ENCODE data around the gene ALDOA. TPM values are rescaled to one million over a fixed set of nuclear protein-coding genes. Genes with fewer than 3 reads are reported as not detected.
"Not testable (repeated sequence)": the region's sequence is repeated elsewhere in the genome, so short reads cannot be mapped to it uniquely, and the experiment has no call there.

Gene ALDOA
- total RNA-seq = 1,000 to 10,000 TPM; 2,548 to 2,783 TPM
- long read RNA-seq, transcript ALDOA-202 (9 exons, 1,603 nt) = minor isoform, 19 of 6,919 reads
- long read RNA-seq, transcript ALDOA-219 (8 exons, 1,499 nt) = minor isoform, 15 of 6,919 reads
- long read RNA-seq, transcript ALDOA-206 (9 exons, 1,550 nt) = minor isoform, 312 of 6,919 reads
- long read RNA-seq, transcript ALDOA-209 (9 exons, 1,579 nt) = major isoform, 6,540 of 6,919 reads
- long read RNA-seq, partial matches to known transcripts = 14 of 6,919 reads
- long read RNA-seq, other reads (novel, unspliced or antisense) = 10 of 6,919 reads

DNA sequence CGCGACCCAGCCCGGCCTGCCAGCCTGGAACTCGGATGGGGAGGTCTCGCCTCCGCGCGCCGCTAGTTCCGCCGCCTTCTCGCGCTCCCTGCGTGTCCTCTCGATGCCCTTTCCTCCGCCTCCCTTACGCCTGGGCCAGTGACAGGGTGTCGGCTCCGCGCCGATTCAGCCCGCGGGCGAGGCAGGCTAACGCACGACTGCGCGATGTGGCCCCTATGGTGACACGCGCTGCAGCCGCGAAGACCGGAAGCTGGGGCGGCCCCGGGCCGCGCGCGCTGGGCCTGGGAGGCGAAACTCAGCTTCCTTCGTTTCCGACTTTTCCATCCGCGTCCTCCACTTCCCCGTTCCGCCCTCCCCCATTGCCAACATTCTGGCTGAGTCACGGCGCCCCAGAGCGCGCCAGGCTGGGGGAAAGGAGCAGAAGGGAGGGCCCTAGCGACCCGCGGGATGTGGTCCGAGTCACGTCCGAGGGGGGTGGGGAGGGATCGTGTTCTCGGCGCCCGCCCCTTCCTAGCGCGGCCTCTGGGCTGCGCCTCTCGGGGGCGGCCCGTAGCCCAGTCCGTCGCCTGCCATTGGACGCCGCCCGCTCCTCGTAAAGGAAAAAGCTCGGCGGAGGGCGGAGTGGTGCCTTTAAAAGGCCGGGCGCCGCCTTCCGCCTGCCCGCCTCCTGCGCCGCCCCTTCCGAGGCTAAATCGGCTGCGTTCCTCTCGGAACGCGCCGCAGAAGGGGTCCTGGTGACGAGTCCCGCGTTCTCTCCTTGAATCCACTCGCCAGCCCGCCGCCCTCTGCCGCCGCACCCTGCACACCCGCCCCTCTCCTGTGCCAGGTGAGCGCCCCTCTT lies at the start of gene ALDOA:
Gene ALDOA, plus strand, starts transcription at position 659 of the 841 bp plus-strand sequence. CDS start 1,138 bp downstream, outside the sequence.
- DNase-seq = peak; percentile 99
- intact Hi-C loops (cut with DNase I) = no loop called here
- ATAC-seq = peak; percentile 89 to 93

DNA sequence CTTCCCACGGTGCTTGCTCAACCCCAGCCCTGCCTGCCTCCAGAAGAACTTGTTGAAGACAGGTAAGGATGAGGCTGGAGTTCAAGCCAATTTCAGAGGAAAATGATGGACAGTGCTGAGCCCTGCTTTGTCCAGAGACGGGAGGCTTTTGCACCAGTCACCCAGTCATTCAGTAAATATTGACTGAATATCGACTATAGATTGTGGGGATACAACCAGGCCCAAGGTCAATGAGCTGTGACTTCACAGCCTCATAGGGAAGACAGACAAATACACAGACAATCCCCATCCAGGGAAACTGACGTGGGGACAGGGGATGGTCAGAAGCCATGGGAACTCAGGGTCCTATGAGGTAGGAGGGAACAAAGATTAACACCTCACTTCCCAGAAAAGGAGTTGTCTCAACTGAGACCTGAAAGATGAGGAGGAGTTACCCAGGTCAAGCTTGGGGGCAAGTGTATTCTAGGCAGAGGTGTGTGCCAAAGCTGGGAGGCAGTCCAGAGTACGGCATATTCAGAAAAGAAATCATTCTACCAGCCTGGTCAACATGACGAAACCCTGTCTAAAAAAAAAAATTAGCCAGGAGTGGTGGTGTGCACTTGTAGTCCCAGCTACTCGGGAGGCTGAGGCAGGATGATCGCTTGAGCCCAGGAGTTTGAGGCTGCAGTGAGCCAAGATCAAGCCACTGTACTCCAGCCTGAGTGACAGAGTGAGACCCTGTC lies 48.8 kb upstream of the ALDOA start:
- no peak for ATAC-seq
- intact Hi-C loops (cut with DNase I) = loop anchor here in 1 of 2 donors (10.0 kb wide), 1 partner anchor 152 kb away; the partner anchor contains the start of gene CDIPT

DNA sequence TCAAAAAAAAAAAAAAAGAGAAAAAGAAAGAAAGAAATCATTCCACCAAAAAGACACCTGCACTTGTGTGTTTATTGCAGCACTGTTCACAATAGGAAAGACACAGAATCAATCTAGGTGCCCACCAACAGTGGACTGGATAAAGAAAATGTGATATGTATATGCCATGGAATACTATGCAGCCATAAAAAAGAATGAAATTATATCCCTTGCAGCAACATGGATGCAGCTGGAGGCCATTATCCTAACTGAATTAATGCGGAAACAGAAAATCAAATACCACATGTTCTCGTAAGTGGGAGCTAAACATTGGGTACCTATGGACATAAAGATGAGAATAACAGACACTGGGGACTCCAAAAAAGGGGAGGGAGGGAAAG lies 48.3 kb upstream of the ALDOA start:
- intact Hi-C loops (cut with DNase I) = loop anchor here in 1 of 2 donors (10.0 kb wide), 1 partner anchor 152 kb away; the partner anchor contains the start of gene CDIPT
- no peak for ATAC-seq
- DNase-seq = no peak

More for the DNA sequence above, 48.8 kb upstream of the ALDOA start:
- peak; percentile 1 for DNase-seq

DNA sequence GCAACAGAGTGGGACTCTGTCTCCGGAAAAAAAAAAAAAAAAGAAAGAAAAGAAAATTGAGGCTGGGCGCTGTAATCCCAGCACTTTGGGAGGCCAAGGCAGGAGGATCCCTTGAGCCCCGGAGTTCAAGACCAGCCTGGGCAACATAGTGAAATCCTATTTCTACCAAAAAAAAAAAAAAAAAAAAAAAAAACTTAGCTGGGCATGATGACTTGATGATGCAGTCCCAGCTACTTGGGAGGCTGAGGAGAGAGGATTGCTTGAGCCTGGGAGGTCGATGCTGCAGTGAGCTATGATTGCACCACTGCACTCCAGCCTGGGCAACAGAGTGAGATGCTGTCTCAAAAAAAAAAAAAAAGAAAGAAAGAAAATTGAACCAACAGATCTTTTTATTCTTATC lies 47.6 kb upstream of the ALDOA start:
- intact Hi-C loops (cut with DNase I) = loop anchor here in 1 of 2 donors (10.0 kb wide), 1 partner anchor 153 kb away; the partner anchor contains the start of gene CDIPT
- not testable (repeated sequence) for ATAC-seq

DNA sequence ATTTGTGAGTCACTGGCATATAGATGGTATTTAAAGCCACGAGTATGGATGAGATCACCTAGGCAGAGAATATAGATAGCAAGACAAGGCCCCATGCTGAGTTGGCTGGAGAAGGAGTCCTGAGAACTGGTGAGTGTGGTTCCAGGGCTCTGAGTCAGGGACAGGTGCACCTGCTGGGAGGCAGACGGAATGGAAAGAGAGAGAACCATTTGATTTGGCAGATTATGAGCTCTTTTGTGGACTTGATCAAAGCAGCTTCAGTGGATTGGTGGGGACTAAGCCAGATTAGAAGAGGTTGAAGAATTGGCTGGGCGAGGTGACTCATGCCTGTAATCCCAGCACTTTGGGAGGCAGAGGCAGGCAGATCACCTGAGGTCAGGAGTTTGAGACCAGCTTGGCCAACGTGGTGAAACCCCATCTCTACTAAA lies 46.8 kb upstream of the ALDOA start:
- DNase-seq = peak; percentile 1
- intact Hi-C loops (cut with DNase I) = loop anchor here in 1 of 2 donors (10.0 kb wide), 1 partner anchor 154 kb away; the partner anchor contains the start of gene CDIPT
- no peak for ATAC-seq

More for the DNA sequence above, 47.6 kb upstream of the ALDOA start:
- peak; percentile 1 for DNase-seq

DNA sequence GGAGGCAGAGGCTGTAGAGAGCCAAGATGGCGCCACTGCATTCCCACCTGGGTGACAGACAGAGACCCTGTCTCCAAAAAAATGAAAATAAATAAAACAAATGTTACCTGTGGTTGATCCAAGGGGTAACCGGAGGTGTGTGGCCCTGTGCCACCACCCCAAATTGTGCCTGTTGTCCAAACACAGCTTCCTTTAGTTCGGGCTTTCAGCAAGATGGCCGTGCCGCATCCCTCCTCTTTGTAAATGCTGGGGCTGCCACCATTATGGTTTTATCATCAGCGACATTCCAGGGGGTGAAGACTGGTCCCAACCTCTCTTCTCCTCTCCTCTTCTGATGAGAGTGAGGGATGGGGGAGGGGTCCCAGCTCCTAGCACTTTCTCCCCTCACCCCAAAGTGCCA lies 42.7 kb upstream of the ALDOA start, which contains the start of gene C16orf92:
Gene C16orf92, plus strand, starts transcription at position 312 of the 400 bp plus-strand sequence. CDS start 143 bp downstream, outside the sequence.
- no peak for DNase-seq
- intact Hi-C loops (cut with DNase I) = loop anchor here (5.0 to 10.0 kb wide), 2 partner anchors 318 to 321 kb away; no protein-coding TSS in a partner anchor
- no peak for ATAC-seq

DNA sequence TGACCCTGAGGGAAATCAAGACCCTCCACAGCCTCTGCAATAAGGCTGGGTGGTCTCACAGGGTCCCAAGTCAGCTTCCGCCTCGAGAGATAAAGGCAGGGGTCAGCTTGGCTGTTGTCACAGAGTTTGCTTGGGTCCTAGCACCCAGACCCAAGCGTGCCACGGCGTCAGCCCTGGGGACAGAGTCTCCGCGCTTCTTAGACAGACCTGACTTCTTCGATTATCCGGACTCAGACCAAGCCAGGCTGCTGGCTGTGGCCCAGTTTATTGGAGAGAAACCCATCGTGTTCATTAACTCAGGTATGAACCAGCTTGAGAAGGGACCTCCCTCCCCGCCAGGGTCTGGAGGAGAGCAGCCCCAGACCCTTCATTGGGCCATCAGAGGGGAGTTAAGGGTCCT lies 42.0 kb upstream of the ALDOA start:
- intact Hi-C loops (cut with DNase I) = loop anchor here (5.0 to 10.0 kb wide), 2 partner anchors 319 to 321 kb away; no protein-coding TSS in a partner anchor
- DNase-seq = no peak
- no peak for ATAC-seq

DNA sequence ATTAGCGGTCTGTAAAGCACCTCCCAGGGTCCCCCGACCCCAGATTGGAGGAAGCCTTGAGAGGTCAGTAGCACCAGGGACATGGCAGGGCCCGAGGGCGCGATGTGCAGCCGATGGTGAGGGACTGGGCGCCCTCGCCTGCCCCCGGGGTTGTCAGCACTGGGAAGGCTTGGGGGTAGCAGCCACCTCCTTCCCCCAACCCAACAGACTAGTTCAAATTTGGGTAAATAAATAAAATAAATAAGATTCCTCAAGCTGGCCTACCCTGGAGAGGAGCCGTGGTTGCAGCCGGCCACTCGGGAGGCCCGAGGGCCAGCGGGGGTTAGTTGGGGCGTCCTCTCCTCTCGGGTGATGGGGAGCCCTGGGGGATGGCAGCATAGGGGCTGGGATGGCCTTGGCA lies 41.1 kb upstream of the ALDOA start:
- DNase-seq = no peak
- intact Hi-C loops (cut with DNase I) = loop anchor here (5.0 to 10.0 kb wide), 2 partner anchors 320 to 322 kb away; no protein-coding TSS in a partner anchor
- no peak for ATAC-seq

DNA sequence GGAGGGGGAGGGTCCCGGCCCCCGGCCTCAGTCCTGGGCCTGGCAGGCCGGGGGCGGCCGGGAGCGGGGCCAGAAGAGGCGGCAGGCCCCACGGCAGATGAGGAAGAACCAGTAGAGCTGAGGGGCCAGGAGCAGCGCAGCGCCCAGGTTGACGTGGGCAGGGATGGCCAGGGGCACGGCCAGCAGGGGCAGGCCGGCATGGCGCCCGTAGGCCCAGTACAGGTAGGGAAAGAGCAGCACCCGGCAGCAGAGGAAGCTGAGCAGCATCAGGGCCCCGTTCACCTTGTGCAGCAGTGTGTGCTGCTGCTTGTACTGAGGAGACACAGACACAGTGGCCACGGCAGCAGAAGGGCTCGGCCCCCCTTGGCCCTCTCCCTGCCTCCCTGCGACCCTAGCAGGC lies 40.4 kb upstream of the ALDOA start:
- intact Hi-C loops (cut with DNase I) = loop anchor here in 1 of 2 donors (10.0 kb wide), 1 partner anchor 320 kb away; no protein-coding TSS in a partner anchor

DNA sequence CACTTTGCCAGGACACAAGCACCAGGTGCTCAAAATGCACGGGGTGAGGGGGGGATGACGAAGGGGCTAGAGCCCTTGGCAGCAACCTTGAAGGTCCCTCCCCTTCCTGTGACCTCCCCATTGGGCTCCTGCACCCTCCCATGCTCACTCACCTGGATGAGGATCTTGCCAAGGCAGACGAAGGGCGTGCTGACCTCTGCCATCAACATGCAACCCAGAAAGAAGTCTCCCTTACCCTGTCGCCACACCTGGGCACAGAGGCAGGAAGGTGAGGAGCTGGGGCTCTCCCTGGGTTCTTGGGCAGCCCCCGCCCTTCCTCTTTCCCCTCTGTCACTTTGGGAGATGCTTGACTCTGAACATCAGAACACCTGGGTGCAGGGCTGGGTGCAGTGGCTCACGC lies 40.0 kb upstream of the ALDOA start:
- DNase-seq = no peak
- ATAC-seq = no peak
- intact Hi-C loops (cut with DNase I) = loop anchor here in 1 of 2 donors (10.0 kb wide), 1 partner anchor 321 kb away; no protein-coding TSS in a partner anchor

More for the DNA sequence above, 40.4 kb upstream of the ALDOA start:
- no peak for DNase-seq
- no peak for ATAC-seq

DNA sequence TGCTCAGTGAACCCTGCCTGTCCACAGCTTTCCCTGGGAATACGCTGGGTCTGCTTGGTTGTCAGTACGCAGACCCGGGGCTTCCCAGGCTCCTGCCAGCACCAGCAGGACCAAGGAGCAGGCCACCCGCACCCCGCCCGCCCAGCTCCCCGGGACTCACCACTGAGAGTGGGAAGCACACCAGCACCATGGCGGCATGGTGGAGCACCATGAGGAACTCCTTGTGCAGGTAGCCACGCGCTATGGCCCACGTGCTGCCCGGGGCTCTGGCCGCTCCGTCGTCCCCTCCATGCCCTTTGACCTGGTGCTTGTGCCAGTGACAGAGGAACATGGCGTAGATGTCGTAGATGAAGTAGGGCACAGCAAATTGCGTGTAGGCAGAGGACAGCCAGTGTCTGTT lies 39.1 kb upstream of the ALDOA start:
- ATAC-seq = no peak
- intact Hi-C loops (cut with DNase I) = loop anchor here in 1 of 2 donors (10.0 kb wide), 1 partner anchor 322 kb away; no protein-coding TSS in a partner anchor
- DNase-seq = no peak

DNA sequence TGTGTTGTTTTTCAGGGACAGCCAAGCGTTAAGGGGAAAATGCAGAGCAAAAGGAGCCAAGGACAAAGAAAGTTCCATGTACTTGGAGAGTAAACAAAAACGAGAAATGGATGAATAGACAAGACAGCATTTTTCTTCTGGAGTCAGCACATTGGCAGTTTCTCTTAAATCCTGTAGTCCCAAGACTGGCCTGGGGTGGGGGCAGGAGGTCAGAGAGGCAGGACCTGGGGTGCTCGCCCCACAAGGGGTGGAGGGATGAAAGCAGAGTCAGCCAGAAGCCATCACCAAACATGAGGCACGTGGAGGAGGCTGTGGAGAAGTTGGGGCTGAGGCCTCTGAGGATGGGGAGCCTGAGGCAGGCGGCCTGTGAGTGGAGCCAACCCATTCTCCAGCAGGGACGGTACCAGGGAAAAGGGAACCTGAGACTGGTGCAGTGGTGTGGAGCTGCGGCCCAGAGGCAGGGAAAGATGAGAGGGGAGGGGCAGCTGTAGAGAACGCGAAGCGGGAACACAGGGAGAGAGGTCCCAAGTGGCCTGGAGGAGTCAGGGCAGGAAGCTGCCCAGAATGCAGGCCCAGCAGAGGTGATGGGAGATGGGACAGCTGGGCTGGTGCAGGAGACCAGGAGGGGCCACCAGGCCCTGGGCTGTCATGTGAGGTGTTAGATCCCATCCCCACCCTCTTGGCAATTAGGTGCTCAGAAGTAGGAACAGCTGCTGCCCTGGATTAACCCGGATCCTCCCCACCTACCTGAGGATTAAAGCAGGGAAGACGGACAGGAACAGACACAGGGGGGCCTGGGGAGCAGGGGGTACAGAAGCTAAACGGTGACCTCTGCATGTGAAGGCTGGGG lies 37.7 kb upstream of the ALDOA start:
- ATAC-seq = no peak
- intact Hi-C loops (cut with DNase I) = loop anchor here in 1 of 2 donors (10.0 kb wide), 1 partner anchor 323 kb away; no protein-coding TSS in a partner anchor
- DNase-seq = no peak

DNA sequence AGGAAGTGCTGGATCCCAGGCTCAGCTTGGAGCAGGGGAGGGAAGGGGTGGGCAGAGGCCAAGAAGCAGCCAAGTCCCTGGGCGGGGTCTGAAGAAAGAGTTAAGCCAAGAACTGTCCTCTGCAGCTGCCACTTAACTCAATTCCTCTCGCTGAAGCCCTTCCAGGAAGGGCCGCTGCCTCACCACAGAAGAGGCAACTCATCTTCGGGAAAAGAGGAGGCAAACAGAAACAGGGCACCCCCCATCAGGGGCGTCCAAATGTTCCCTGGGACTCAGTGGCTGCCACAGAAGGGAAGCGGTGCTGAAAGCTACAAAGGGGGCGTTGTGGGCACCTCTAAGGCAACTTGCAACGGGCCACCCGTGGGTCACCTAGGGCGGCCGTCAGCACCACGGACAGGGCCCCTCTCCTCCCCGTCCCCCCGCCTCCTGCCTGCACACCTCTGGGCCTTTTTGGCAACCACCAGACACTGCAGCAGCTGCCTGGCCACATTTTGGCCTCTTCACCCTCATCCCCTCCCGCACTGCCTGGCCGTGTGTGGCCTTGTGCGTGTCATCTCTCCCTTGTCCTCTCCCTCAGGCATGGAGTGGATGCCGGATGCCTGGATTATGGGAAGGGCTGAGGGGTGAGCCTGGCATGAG lies 37.0 kb upstream of the ALDOA start:
- no peak for DNase-seq
- intact Hi-C loops (cut with DNase I) = loop anchor here in 1 of 2 donors (10.0 kb wide), 1 partner anchor 324 kb away; no protein-coding TSS in a partner anchor
- peak; percentile 26 to 60 for ATAC-seq

DNA sequence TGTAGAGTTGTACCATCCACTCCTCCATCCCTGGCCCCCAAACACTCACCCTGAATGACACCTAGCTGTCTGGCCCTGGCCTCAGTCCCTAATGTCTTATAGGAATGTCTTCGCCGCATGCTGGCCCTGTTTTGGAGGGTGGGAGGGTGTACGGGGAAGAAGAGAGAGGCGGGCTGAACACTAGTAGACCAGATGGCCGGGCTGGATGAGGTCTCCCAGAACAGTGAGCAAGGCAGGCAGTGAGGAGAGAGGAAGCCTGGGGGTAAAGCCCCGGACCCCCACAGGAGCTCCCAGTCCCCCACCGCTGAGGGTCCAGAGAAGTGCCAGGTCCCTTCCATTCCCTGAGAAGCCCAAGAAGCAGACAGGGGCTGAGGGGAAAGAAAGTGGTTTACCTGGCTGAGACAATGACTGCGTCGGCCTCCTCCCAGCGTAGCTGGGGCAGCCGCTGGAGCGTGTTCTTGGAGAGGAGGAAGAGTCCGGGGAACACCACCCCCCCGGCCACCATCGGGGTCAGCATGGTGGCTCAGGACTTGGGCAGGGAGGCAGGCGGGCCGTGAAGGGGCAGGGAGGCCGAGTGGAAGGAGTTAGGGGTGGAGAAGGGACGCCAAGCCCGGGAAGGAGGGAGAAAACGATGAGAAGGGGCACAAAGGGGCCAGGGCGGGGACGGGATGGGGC lies 35.4 kb upstream of the ALDOA start:
- intact Hi-C loops (cut with DNase I) = no loop called here
- no peak for ATAC-seq
- no peak for DNase-seq

DNA sequence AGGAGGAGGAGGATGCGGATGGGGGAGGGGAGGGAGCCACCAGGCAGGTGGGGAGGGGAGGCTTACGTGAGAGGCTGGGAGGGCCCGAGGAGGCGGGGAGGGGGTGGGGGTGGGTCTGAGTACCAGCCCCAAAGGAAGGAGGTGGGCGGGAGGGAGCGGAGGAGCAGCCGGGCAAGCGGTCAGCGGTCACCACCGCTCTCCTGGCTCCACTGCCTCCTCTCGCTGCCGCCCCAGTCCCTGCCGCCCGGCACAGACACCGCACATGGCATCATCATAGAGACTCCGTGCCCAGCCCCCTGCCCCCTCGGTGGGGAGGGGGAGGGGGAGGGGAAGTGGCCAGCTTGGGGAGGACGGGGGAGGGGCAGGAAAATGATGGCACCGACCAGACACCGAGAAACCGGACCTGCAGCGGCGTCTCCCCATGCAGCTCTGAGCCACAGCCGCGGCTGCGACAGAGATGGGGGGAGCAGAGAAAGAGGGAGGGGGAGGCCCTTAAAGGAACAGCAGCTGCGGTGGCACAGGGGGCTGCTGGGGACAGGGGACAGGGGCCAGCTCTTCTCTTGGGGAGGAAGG lies 34.6 kb upstream of the ALDOA start, which contains the start of gene TLCD3B:
Gene TLCD3B, minus strand, starts transcription at position 431 of the 573 bp plus-strand sequence. CDS start 744 bp downstream, outside the sequence.
- DNase-seq (no peak), ATAC-seq (peak in 1 of 2 donors; percentile 10)
- intact Hi-C loops (cut with DNase I) = no loop called here

DNA sequence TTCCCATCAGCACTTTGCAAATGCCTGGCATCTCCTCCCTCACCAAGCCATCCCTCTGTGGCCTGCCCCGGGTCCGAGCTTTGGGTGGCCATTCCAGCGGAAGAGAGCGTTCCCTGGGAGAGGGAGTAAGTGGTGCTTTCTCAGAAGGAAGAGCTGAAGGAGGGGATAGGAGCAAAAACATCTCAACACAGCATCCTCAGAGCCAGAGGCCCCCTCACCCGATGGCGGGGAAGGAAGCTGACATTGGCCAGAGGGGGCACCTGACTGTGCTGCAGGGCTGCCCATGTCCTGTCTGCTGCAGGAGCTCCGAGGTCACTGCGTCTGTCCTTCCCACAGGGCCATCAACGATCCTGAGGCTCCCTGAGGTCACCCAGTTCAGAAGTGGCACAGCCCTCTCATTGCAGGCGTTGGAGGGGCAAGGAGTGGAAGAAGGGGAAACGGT lies 34.1 kb upstream of the ALDOA start:
- DNase-seq (no peak), ATAC-seq (no peak)
- intact Hi-C loops (cut with DNase I) = no loop called here

All from left cardiac atrium (tissue), 4 donors.